Keratinocyte (primary cell): ENCODE data around the gene CSH2. TPM values are rescaled to one million over a fixed set of nuclear protein-coding genes. Genes with fewer than 3 reads are reported as not detected.
"Not testable (repeated sequence)": the region's sequence is repeated elsewhere in the genome, so short reads cannot be mapped to it uniquely, and the experiment has no call there.

Source experiments
- DNase-seq: peaks from one replicate; pipeline ENCODE4 v3.0.0-alpha.2; 2011; ENCODE audit warnings: low read depth, missing footprints, low spot score
- FAIRE-seq: peaks from 2 replicates; lab custom pipeline; 2011; peaks lifted over from hg19 to GRCh38; lab: Jason Lieb, UNC
- H2AFZ ChIP-seq: 2 replicates; pipeline ENCODE4 v1.6.0; 2012; ENCODE audit warnings: low read length, control low read depth, inconsistent platforms; ENCODE audit not compliant: control insufficient read depth
- H3K27ac ChIP-seq: 2 replicates; pipeline ENCODE4 v1.5.1; 2011; ENCODE audit warnings: low read length; ENCODE audit not compliant: control insufficient read depth, insufficient read depth
- H3K27me3 ChIP-seq: 3 replicates; pipeline ENCODE4 v1.6.0; 2011; ENCODE audit warnings: low read length; ENCODE audit not compliant: control insufficient read depth, insufficient read depth; ENCODE audit errors: extremely low read depth
- H3K36me3 ChIP-seq, 2 experiments: 2 replicates in 1 of 2; 3 replicates in 1 of 2; pipeline ENCODE4 v1.5.1; 2011; ENCODE audit warnings: low read length in 2 of 2, mild to moderate bottlenecking in 1 of 2; ENCODE audit not compliant: control insufficient read depth in 2 of 2, insufficient read depth in 2 of 2; ENCODE audit errors: extremely low read depth in 1 of 2
- H3K4me1 ChIP-seq: 3 replicates; pipeline ENCODE4 v1.5.1; 2011; ENCODE audit warnings: low read length; ENCODE audit not compliant: control insufficient read depth, insufficient read depth; ENCODE audit errors: extremely low read depth
- H3K4me2 ChIP-seq: 3 replicates; pipeline ENCODE4 v1.6.0; 2011; ENCODE audit warnings: low read depth, low read length; ENCODE audit not compliant: control insufficient read depth, insufficient read depth; ENCODE audit errors: extremely low read depth
- H3K4me3 ChIP-seq, 3 experiments: fragments of 200-600 bp in 1 of 3; sonication (generic) in 1 of 3; 2 replicates in 2 of 3; 3 replicates in 1 of 3; pipeline ENCODE4 v1.5.1; 2011 to 2016; ENCODE audit warnings: low read length in 3 of 3, mild to moderate bottlenecking in 3 of 3, control low read depth in 2 of 3, inconsistent platforms in 1 of 3, low read depth in 1 of 3, mixed read lengths in 1 of 3, mixed run types in 1 of 3, moderate library complexity in 1 of 3; ENCODE audit not compliant: control insufficient read depth in 2 of 3, insufficient read depth in 2 of 3; ENCODE audit errors: extremely low read depth in 1 of 3
- H3K79me2 ChIP-seq: 2 replicates; pipeline ENCODE4 v1.6.0; 2012; ENCODE audit warnings: low read length; ENCODE audit not compliant: control insufficient read depth, insufficient read depth
- H3K9ac ChIP-seq: 3 replicates; pipeline ENCODE4 v1.6.0; 2011; ENCODE audit warnings: low read length; ENCODE audit not compliant: control insufficient read depth, insufficient read depth; ENCODE audit errors: extremely low read depth
- H3K9me1 ChIP-seq: 3 replicates; pipeline ENCODE4 v1.6.0; 2011; ENCODE audit warnings: low read length; ENCODE audit not compliant: control insufficient read depth, insufficient read depth; ENCODE audit errors: extremely low read depth
- H3K9me3 ChIP-seq: 2 replicates; pipeline ENCODE4 v1.5.1; 2012; ENCODE audit warnings: low read depth, low read length; ENCODE audit not compliant: control insufficient read depth
- H4K20me1 ChIP-seq: 3 replicates; pipeline ENCODE4 v1.6.0; 2011; ENCODE audit warnings: low read length; ENCODE audit not compliant: control insufficient read depth, insufficient read depth; ENCODE audit errors: extremely low read depth
- dilution Hi-C: fragments of 300-500 bp; cut with MboI; formaldehyde crosslinking; loops from one replicate; pipeline ENCODE4 v1.7.0; 2020; ENCODE audit warnings: low sequenced_read_pairs; ENCODE audit not compliant: extremely low pct_ligation_motif_present
- polyA minus RNA-seq, 3 experiments: library from RNA; depleted of rRNA, polyadenylated mRNA; stranded (reverse); fragments of >200 nt; gene quantifications; 1 replicate in 1 of 3; 2 replicates in 1 of 3; 3 replicates in 1 of 3; pipeline ENCODE4 v1.2.3, GENCODE V29; 2011
- polyA plus RNA-seq, 5 experiments: library from polyadenylated mRNA; depleted of rRNA in 3 of 5; stranded (reverse) in 3 of 5; stranded (forward) in 1 of 5; unstranded in 1 of 5; fragments of >200 nt; gene quantifications; 1 replicate in 1 of 5; 2 replicates in 3 of 5; 3 replicates in 1 of 5; pipeline versions ENCODE4 v1.2.1 to v1.2.3, GENCODE V29; 2011 to 2012; ENCODE audit warnings: missing spikeins in 2 of 5, low read depth in 1 of 5, low replicate concordance in 1 of 5

The CSH2 gene
- not detected in 3 replicates for polyA plus RNA-seq
- polyA plus RNA-seq (2011; ENCODE audit: low read depth): not detected
- not detected in 2 replicates for polyA plus RNA-seq (2011; cell fraction: cytosol; rRNA removed)
- polyA plus RNA-seq (2011; cell fraction: nucleus; rRNA removed): not detected in 2 replicates
- not detected in 2 replicates for polyA plus RNA-seq (2012; ENCODE audit: low replicate concordance)
- polyA minus RNA-seq: not detected in 3 replicates
- not detected for polyA minus RNA-seq (2011; cell fraction: cytosol; rRNA and poly(A)+ RNA removed)
- not detected in 2 replicates for polyA minus RNA-seq (2011; cell fraction: nucleus; rRNA and poly(A)+ RNA removed)

DNA sequence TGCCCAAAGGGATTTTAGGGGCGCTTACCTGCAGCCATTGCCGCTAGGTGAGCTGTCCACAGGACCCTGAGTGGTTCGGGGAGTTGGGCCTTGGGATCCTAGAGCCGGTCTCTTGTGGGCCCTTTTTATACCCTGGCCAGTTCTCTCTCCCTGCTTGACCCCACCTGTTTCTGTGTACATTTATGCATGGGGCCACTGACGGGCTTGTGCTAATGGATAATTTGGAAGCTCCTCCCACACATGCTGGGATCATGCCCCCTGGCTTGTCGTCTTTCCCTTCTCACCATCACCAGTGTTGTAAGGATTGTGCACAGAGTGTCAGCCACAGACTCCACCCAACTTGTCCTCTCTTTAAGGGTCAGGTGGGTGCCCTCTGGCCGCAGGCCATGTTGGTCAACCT lies at the start of gene CSH2:
TSS of gene CSH2 (minus strand) at position 101 of the 400 bp plus-strand sequence. CDS start at position 38, 63 bp downstream.
- H4K20me1 ChIP-seq, H2AFZ ChIP-seq, H3K4me1 ChIP-seq, dilution Hi-C loops, H3K27me3 ChIP-seq, H3K27ac ChIP-seq, H3K79me2 ChIP-seq, FAIRE-seq, H3K9me3 ChIP-seq, H3K9me1 ChIP-seq, H3K36me3 ChIP-seq, DNase-seq, H3K4me3 ChIP-seq, H3K9ac ChIP-seq, H3K4me2 ChIP-seq: not testable (repeated sequence)

DNA sequence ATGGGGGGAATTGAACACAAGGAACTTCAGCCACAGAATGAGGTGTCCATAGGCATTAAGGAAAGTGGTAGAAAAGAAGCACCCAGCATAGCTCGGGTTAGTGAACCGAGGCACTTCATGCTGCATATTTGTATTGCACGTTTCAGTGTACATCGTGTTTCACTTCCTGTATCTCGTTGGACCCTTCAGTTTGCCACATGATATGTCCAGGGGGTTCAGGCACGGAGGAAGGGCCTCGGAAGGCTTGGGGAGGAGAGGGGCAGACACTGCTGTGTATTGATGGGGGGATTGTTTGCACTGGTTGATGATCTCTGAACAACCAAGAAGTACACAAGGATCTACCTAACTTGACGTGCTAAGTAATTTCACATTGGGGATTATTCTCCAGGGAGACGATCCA lies 48.9 kb upstream of the CSH2 start:
- H3K4me3 ChIP-seq, H3K9me3 ChIP-seq, FAIRE-seq, DNase-seq, H3K9me1 ChIP-seq, H4K20me1 ChIP-seq, H2AFZ ChIP-seq, H3K36me3 ChIP-seq, H3K27me3 ChIP-seq, H3K4me2 ChIP-seq, H3K9ac ChIP-seq, H3K79me2 ChIP-seq, dilution Hi-C loops, H3K4me1 ChIP-seq, H3K27ac ChIP-seq: not testable (repeated sequence)

DNA sequence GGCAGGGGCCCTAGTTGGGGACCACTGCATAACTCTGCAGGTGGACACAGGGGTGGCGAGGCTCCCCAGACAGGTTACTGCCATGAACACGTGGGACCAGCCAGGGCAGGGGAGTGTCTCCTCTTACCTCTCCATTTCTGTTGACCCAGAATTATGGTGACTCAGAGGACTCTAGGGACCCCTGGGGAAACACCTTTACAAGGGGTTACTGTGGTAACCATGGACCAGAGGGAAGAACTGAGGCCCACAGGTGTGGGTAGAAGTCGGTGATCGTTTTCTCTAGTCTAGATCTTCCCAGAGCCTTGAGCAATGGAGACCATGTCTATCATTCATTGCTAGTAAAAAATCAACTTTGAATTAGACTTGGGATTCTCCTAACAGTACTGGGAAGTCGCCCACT lies 47.3 kb upstream of the CSH2 start:
- FAIRE-seq, H3K79me2 ChIP-seq, dilution Hi-C loops: not testable (repeated sequence)

DNA sequence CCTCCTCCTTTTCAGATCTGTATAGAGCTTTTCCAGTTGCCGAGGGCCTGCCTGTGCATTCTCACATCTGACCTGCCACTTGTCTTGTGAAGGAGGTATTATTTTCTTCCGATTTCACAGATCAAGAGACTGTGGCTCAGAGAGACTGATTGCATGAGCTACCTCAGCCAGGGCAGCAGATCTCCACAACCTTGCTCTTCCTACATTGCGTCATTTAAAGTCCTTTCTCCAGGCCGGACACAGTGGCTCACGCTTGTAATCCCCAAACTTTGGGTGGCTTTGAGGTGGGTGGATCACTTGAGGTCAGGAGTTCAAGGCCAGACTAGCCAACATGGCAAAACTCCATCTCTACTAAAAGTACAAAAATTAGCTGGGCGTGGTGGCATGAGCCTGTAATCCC lies 46.6 kb upstream of the CSH2 start:
- H3K36me3 ChIP-seq, FAIRE-seq, H3K4me1 ChIP-seq, H3K9me3 ChIP-seq, H3K4me3 ChIP-seq, H3K9me1 ChIP-seq, H3K27me3 ChIP-seq, H4K20me1 ChIP-seq, H2AFZ ChIP-seq, H3K9ac ChIP-seq, H3K27ac ChIP-seq, H3K4me2 ChIP-seq, dilution Hi-C loops, DNase-seq, H3K79me2 ChIP-seq: not testable (repeated sequence)

More for the DNA sequence above, 47.3 kb upstream of the CSH2 start:
- not testable (repeated sequence) for H3K9ac ChIP-seq, H3K9me1 ChIP-seq, H3K4me1 ChIP-seq, H3K36me3 ChIP-seq, H3K9me3 ChIP-seq, H3K27ac ChIP-seq, H2AFZ ChIP-seq, H3K4me2 ChIP-seq, DNase-seq, H3K27me3 ChIP-seq, H3K4me3 ChIP-seq, H4K20me1 ChIP-seq
